Astrocyte (in vitro differentiated cells and primary cell): Measurements from ENCODE around the gene TICAM1. TPM values are rescaled to one million over a fixed set of nuclear protein-coding genes. Genes with fewer than 3 reads are reported as not detected.

Source experiments
- DNase-seq: peaks from one replicate; pipeline ENCODE4 v3.0.0-alpha.2; 2010; ENCODE audit warnings: low read depth
- FAIRE-seq: peaks from 2 replicates; lab custom pipeline; 2011; peaks lifted over from hg19 to GRCh38; lab: Jason Lieb, UNC
- H2AFZ ChIP-seq: 2 replicates; pipeline ENCODE4 v1.6.0; 2012; ENCODE audit warnings: low read depth, low read length, inconsistent platforms
- H3K27ac ChIP-seq: 2 replicates; pipeline ENCODE4 v1.5.1; 2011; ENCODE audit warnings: low read depth, low read length, inconsistent platforms
- H3K27me3 ChIP-seq: 2 replicates; pipeline ENCODE4 v1.6.0; 2011; ENCODE audit warnings: low read length, inconsistent platforms; ENCODE audit not compliant: insufficient read depth
- H3K36me3 ChIP-seq: 2 replicates; pipeline ENCODE4 v1.5.1; 2011; ENCODE audit warnings: low read length, inconsistent platforms; ENCODE audit not compliant: insufficient read depth
- H3K4me1 ChIP-seq: 2 replicates; pipeline ENCODE4 v1.5.1; 2011; ENCODE audit warnings: low read length, inconsistent platforms; ENCODE audit not compliant: insufficient read depth
- H3K4me2 ChIP-seq: 2 replicates; pipeline ENCODE4 v1.6.0; 2012; ENCODE audit warnings: low read length, inconsistent platforms
- H3K4me3 ChIP-seq: 2 replicates; pipeline ENCODE4 v1.5.1; 2011; ENCODE audit warnings: low read depth, mild to moderate bottlenecking, low read length, inconsistent platforms; ENCODE audit not compliant: insufficient read depth
- H3K79me2 ChIP-seq: 2 replicates; pipeline ENCODE4 v1.6.0; 2012; ENCODE audit warnings: mild to moderate bottlenecking, low read length, inconsistent platforms; ENCODE audit not compliant: insufficient read depth
- H3K9ac ChIP-seq: 2 replicates; pipeline ENCODE4 v1.6.0; 2012; ENCODE audit warnings: mild to moderate bottlenecking, low read length, inconsistent platforms
- H3K9me3 ChIP-seq: 2 replicates; pipeline ENCODE4 v1.5.1; 2012; ENCODE audit warnings: low read depth, mild to moderate bottlenecking, low read length, inconsistent platforms; ENCODE audit not compliant: insufficient read depth
- H4K20me1 ChIP-seq: 2 replicates; pipeline ENCODE4 v1.6.0; 2012; ENCODE audit warnings: low read length, inconsistent platforms; ENCODE audit not compliant: insufficient read depth
- H3K27ac Mint-ChIP-seq: one replicate; pipeline ENCODE4 v1.8.0; 2021; ENCODE audit warnings: mild to moderate bottlenecking, mixed read lengths; ENCODE audit not compliant: unreplicated experiment
- H3K27me3 Mint-ChIP-seq: one replicate; pipeline ENCODE4 v1.8.0; 2021; ENCODE audit warnings: low read depth, mixed read lengths; ENCODE audit not compliant: unreplicated experiment
- H3K36me3 Mint-ChIP-seq: one replicate; pipeline ENCODE4 v1.8.0; 2021; ENCODE audit warnings: low read depth, mixed read lengths; ENCODE audit not compliant: unreplicated experiment
- H3K4me1 Mint-ChIP-seq: one replicate; pipeline ENCODE4 v1.8.0; 2021; ENCODE audit warnings: low read depth, mixed read lengths; ENCODE audit not compliant: unreplicated experiment
- H3K4me3 Mint-ChIP-seq: one replicate; pipeline ENCODE4 v1.8.0; 2021; ENCODE audit warnings: mild to moderate bottlenecking, moderate library complexity, mixed read lengths; ENCODE audit not compliant: unreplicated experiment
- H3K9me3 Mint-ChIP-seq: one replicate; pipeline ENCODE4 v1.8.0; 2021; ENCODE audit warnings: mild to moderate bottlenecking, mixed read lengths; ENCODE audit not compliant: unreplicated experiment
- CTCF ChIP-seq: IDR thresholded peaks from 2 replicates; pipeline ENCODE4 v1.5.1; 2011; ENCODE audit warnings: low read depth, mild to moderate bottlenecking, inconsistent platforms, low read length, moderate library complexity; ENCODE audit not compliant: insufficient read depth
- EZH2 ChIP-seq: IDR thresholded peaks from 2 replicates; pipeline ENCODE4 v1.6.1; 2012; ENCODE audit warnings: mild to moderate bottlenecking, low read length, inconsistent platforms; ENCODE audit not compliant: insufficient read depth
- microRNA-seq: library from miRNA; unstranded; fragments of <30 nt; microRNA quantifications from one replicate; pipeline ENCODE4 v1.2.0, GENCODE V29; 2020
- total RNA-seq: library from RNA; stranded (reverse); gene quantifications from 2 replicates; pipeline ENCODE4 v1.2.1, GENCODE V29; 2021

TICAM1 gene
- total RNA-seq, 1 donor from 2014 or later: 10.0 TPM

- peaks cover 1% of the 10 kb centered on the region for H3K36me3 Mint-ChIP-seq
- Histone ChIP-seq H3K4me3 (no peak overlapping the region), H3K27ac (no peak overlapping the region), H3K27me3 (peaks cover 13% of the 10 kb centered on the region), H3K4me2 (no peak overlapping the region), H2AFZ (no peak overlapping the region), H3K9ac (no peak overlapping the region), H3K79me2 (no peaks in the 10 kb centered on the region), H3K36me3 (no peaks in the 10 kb centered on the region), H3K9me3 (no peaks in the 10 kb centered on the region), H3K4me1 (no peaks in the 10 kb centered on the region), H4K20me1 (peaks cover 5% of the 10 kb centered on the region)
- peaks cover 60% of the 10 kb centered on the region for H3K27me3 Mint-ChIP-seq
- TF ChIP-seq EZH2 (no peak), CTCF (no peak)
- no peak overlapping the region for H3K27ac Mint-ChIP-seq
- H3K4me1 Mint-ChIP-seq: no peaks in the 10 kb centered on the region
- H3K4me3 Mint-ChIP-seq: no peak overlapping the region
- no peak for FAIRE-seq
- DNase-seq: no peak
- H3K9me3 Mint-ChIP-seq: peaks cover 8% of the 10 kb centered on the region
Observed at GRCh38 chr19:4772566-4772965, 58.9 kb downstream of the TICAM1 start.

GRCh38 chr19:4768934-4769777, 62.4 kb downstream of the TICAM1 start:
- H3K27ac Mint-ChIP-seq: no peak overlapping the region
- Histone ChIP-seq H4K20me1 (peaks cover 5% of the 10 kb centered on the region), H3K4me3 (no peak overlapping the region), H3K79me2 (no peaks in the 10 kb centered on the region), H3K9me3 (no peaks in the 10 kb centered on the region), H3K36me3 (no peaks in the 10 kb centered on the region), H3K4me2 (no peak overlapping the region), H3K27me3 (peaks cover 5% of the 10 kb centered on the region), H3K4me1 (no peaks in the 10 kb centered on the region), H3K27ac (no peak overlapping the region), H2AFZ (no peak overlapping the region), H3K9ac (no peak overlapping the region)
- H3K27me3 Mint-ChIP-seq: peaks cover 43% of the 10 kb centered on the region
- H3K36me3 Mint-ChIP-seq: peaks cover 1% of the 10 kb centered on the region
- H3K4me3 Mint-ChIP-seq: no peak overlapping the region
- TF ChIP-seq EZH2 (no peak), CTCF (no peak)
- no peak for FAIRE-seq
- peak; percentile 72 for DNase-seq
- H3K9me3 Mint-ChIP-seq: peaks cover 5% of the 10 kb centered on the region
- H3K4me1 Mint-ChIP-seq: no peaks in the 10 kb centered on the region

Small RNA genes lying within 50 kb of the gene (microRNA-seq; reads per million reads assigned to microRNA genes)
- not detected for gene MIR7-3

Other genes with a start within 250 kb of the TICAM1 start
- 2.9 and 3.0 TPM in 2 replicates for gene TNFAIP8L1, start 192.2 kb downstream of the TICAM1 start, total RNA-seq
- gene MYDGF, start 161.4 kb downstream of the TICAM1 start, total RNA-seq: 131 and 153 TPM in 2 replicates
- 44.8 and 50.0 TPM in 2 replicates for gene DPP9, start 107.9 kb downstream of the TICAM1 start, total RNA-seq
- 12.0 and 12.6 TPM in 2 replicates for gene FEM1A, start 40.0 kb downstream of the TICAM1 start, total RNA-seq
- gene PLIN3, start 36.0 kb upstream of the TICAM1 start, total RNA-seq: 148 and 157 TPM in 2 replicates
- gene ARRDC5, start 71.2 kb upstream of the TICAM1 start, total RNA-seq: not detected in 2 replicates
- 11.8 and 16.2 TPM in 2 replicates for gene UHRF1, start 77.8 kb upstream of the TICAM1 start, total RNA-seq
- 55.2 and 61.4 TPM in 2 replicates for gene KDM4B, start 137.4 kb upstream of the TICAM1 start, total RNA-seq